Subcutaneous abdominal adipose tissue (tissue), 5 donors: ENCODE results near the gene HTR3E.

Source experiments
- H3K27ac ChIP-seq: one replicate; pipeline ENCODE4 v1.7.0; 2013; ENCODE audit warnings: low read depth, mild to moderate bottlenecking, inconsistent platforms, low read length, moderate library complexity
- H3K27me3 ChIP-seq, 5 donors: one replicate each; pipeline ENCODE4 v1.7.0; 2013; ENCODE audit warnings: low read length in 5 of 5, inconsistent platforms in 1 of 5; ENCODE audit not compliant: control insufficient read depth in 5 of 5, insufficient read depth in 4 of 5
- H3K36me3 ChIP-seq, 5 donors: one replicate each; pipeline ENCODE4 v1.7.0; 2013; ENCODE audit warnings: low read length in 5 of 5; ENCODE audit not compliant: control insufficient read depth in 5 of 5, insufficient read depth in 5 of 5
- H3K4me1 ChIP-seq, 5 donors: one replicate each; pipeline ENCODE4 v1.7.0; 2013; ENCODE audit warnings: low read length in 5 of 5, mild to moderate bottlenecking in 3 of 5, moderate library complexity in 1 of 5; ENCODE audit not compliant: control insufficient read depth in 5 of 5, insufficient read depth in 5 of 5
- H3K4me3 ChIP-seq, 5 donors: one replicate each; pipeline ENCODE4 v1.7.0; 2013; ENCODE audit warnings: low read length in 5 of 5, low read depth in 1 of 5
- H3K9ac ChIP-seq, 5 donors: one replicate each; pipeline ENCODE4 v1.7.0; 2013; ENCODE audit warnings: low read length in 5 of 5, mild to moderate bottlenecking in 4 of 5, moderate library complexity in 3 of 5
- H3K9me3 ChIP-seq, 5 donors: one replicate each; pipeline ENCODE4 v1.7.0; 2013; ENCODE audit warnings: low read length in 5 of 5; ENCODE audit not compliant: control insufficient read depth in 5 of 5
- donor health status: healthy.
- donor health status: healthy.
- donor health status: healthy.
- donor health status: healthy.
- donor health status: healthy.

The HTR3E gene

DNA sequence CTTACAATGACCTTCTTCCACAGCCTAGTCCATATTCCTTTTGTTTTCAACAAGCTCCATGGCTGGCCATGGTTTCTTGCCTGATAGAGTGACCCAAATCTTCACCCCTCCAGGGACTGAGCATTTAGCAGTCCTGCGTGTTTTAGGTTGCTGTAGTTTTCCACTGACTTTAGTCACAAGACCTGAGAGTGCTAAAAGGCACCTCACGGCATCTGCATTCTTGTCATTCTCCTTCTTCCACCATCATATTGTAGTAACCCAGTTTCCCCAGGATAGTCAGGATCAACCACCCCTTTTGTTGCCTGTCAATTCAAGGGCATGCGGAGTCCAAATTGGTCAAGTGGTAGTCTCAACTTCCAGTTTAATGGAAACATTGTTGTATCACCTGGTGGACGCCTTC is 23.2 kb upstream of the HTR3E start:
- no peak overlapping the region for H3K4me3 ChIP-seq
- H3K27ac ChIP-seq = no peak overlapping the region
- no peaks in the 10 kb centered on the region for H3K9me3 ChIP-seq

DNA sequence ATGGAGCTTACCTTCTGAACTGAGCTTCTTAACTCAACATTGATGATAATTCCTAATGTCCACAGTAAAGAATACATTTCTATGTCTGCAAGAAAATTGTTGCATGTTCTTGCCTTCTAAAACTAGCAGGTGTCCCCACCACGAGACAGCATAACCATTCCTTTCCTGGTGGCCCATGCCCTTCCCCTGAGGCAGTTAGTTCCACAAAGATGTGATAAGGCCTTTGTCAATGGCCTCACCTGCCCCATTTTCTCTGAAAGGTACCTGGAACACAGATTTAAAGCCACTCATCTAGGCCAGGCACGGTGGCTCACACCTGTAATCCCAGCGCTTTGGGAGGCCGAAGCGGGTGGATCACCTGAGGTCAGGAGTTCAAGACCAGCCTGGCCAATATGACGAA is 21.0 kb upstream of the HTR3E start:
- H3K9me3 ChIP-seq = no peaks in the 10 kb centered on the region
- no peak overlapping the region for H3K4me3 ChIP-seq
- no peaks in the 10 kb centered on the region for H3K36me3 ChIP-seq
- H3K27me3 ChIP-seq = no peaks in the 10 kb centered on the region
- no peak overlapping the region for H3K9ac ChIP-seq
- no peaks in the 10 kb centered on the region for H3K4me1 ChIP-seq
- no peak overlapping the region for H3K27ac ChIP-seq

More for the DNA sequence above, 23.2 kb upstream of the HTR3E start:
- no peaks in the 10 kb centered on the region for H3K36me3 ChIP-seq
- H3K27me3 ChIP-seq = no peaks in the 10 kb centered on the region
- H3K9ac ChIP-seq = no peak overlapping the region
- H3K4me1 ChIP-seq = no peaks in the 10 kb centered on the region

DNA sequence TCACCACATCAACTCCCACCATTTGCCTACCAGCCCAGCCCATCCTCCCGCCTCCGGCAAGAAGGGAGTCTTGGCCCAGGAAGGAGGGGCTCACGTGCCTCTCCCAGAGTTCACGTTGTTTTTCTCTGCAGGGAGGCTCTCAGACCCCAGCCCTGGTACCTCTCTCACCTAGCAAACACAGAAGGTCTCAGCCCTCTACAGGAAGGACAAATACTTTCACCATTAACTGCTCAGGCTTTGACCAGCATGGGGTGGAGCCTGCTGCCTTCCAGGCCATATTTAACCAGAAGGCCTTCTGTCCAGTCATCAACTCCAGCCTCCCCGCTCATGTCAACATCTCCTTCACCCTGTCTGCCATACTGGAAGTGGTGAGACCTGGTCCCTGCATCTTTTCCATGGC is 19.0 kb upstream of the HTR3E start:
- Histone ChIP-seq H3K9ac (no peak overlapping the region), H3K4me1 (no peaks in the 10 kb centered on the region), H3K27me3 (no peaks in the 10 kb centered on the region), H3K9me3 (no peaks in the 10 kb centered on the region), H3K36me3 (no peaks in the 10 kb centered on the region), H3K27ac (no peak overlapping the region), H3K4me3 (no peak overlapping the region)

DNA sequence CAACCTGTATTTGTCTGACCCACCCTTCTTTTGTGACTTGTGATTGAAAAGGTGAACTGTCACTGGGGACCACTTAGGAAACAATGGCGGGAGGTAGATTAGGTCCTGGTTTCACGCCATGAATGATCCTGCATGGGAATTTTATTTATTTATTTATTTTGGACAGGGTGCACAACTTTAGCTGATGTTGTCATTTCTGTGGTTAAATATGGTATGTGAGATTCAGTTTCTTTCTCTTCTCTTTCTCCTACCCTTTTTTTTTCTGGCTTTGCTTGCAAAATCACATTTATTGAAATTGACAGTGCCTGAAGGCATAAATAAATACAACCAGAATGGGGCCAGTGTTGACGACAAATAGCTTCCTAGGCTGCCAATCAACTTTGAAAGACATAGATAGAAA is 18.0 kb upstream of the HTR3E start:
- Histone ChIP-seq H3K4me3 (no peak overlapping the region), H3K4me1 (no peaks in the 10 kb centered on the region), H3K36me3 (no peaks in the 10 kb centered on the region), H3K9ac (no peak overlapping the region), H3K9me3 (no peaks in the 10 kb centered on the region), H3K27ac (no peak overlapping the region), H3K27me3 (no peaks in the 10 kb centered on the region)

DNA sequence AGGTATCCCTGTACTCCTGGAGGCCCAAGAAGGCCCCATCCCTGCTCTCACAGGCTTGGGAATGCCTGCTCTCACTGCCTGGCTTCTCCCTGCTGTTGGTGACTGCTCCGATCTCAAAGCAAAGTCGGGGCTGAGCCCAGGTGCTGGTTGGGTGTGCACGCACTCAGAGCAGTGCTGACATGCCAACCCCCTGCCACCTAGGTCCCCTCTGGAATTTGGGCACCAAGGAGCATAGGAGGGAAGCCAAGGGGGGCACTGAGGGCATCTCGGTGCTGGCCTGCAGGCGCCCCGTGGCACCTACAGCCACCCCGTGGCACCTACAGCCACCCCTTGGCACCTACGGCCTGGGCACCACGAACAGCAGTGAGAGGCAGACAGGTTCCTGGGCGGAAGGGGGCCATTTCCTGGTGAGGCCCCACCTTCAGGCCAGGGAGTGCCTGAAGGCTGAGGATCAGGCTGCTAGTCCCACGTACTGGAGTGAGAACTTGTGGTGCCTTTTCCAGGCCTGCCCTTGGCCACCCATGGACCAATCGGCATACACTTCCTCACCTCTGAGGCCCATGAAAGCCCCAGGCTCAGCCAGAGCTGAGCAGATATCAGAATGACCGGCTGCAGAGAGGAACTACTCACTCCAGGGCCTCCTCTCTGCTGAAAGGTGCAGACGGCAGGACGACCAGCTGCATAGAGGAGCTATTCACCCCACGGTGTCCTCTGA is 15.6 kb upstream of the HTR3E start:
- Histone ChIP-seq H3K4me1 (no peaks in the 10 kb centered on the region), H3K9me3 (peaks cover 0 to 6% (median 0%) of the 10 kb centered on the region in 5 donors), H3K9ac (no peak overlapping the region), H3K27me3 (no peaks in the 10 kb centered on the region), H3K27ac (no peak overlapping the region), H3K36me3 (no peaks in the 10 kb centered on the region), H3K4me3 (no peak overlapping the region)

DNA sequence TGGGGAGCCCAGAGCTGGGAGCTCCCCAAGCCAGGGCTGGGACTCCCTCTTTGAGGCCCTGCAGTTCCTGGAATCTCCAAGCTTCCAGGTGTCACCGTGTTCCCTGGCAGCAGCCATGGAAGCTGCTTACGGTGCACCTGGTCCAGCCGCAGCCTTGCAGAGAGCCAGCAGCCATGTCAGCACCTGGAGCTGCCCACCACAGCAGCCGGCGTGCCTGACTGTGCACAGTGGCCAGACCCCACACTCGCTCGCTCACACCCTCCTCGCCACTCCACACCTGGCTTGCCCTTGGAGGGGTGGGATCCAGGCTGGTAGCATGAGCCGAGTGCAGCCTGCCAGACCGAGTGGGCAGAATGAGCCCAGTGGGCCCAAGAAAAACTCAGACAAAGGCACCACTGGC is 14.8 kb upstream of the HTR3E start:
- H3K4me3 ChIP-seq = no peak overlapping the region
- no peaks in the 10 kb centered on the region for H3K4me1 ChIP-seq
- peaks cover 0 to 6% (median 0%) of the 10 kb centered on the region in 5 donors for H3K9me3 ChIP-seq

DNA sequence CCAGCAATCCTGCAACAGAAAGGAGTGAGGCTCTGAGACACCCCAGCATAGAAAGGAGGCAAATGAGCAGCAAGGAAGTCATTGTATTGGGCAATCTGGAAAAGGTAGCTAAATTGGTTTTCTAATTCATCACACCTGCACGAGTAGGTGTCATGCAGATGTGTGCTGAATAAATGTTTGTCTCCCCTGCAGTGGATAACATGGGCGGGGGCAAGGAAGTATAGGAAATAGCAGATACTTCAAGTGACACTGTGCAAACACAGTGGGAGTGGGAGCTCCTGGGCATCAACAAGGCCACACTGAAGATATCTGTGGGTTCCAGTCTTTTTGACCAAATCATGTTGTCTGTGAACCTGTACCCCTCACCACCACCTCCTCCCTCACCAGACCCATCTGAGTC is 14.4 kb upstream of the HTR3E start:
- Histone ChIP-seq H3K27me3 (no peaks in the 10 kb centered on the region), H3K27ac (no peak overlapping the region)

More for the DNA sequence above, 14.8 kb upstream of the HTR3E start:
- Histone ChIP-seq H3K27me3 (no peaks in the 10 kb centered on the region), H3K9ac (no peak overlapping the region), H3K27ac (no peak overlapping the region), H3K36me3 (no peaks in the 10 kb centered on the region)

DNA sequence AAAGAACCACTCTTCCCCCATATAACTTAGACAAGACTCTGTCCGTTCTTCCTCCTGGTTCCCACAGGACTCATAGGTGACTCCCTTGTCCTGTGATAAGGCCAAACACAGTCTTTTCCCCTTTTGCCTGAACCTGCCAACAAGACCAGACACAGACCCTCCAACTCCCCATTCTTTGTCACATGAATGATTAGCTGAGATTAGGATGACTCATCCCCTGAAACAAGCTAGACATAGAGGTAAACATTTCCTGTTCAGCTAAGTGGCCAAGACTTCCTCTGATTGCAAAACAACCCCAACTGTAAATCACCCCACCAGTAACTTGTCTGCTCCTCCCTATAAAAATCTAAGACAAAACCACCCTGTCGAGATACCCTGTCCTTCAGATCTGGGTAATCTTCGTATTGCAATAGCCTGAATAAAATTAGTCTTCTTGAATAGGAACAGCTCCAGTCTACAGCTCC is 11.4 kb upstream of the HTR3E start:
- no peak overlapping the region for H3K9ac ChIP-seq

More for the DNA sequence above, 14.4 kb upstream of the HTR3E start:
- no peaks in the 10 kb centered on the region for H3K36me3 ChIP-seq
- H3K4me3 ChIP-seq = no peak overlapping the region
- H3K4me1 ChIP-seq = no peaks in the 10 kb centered on the region
- H3K9me3 ChIP-seq = peaks cover 0 to 6% (median 0%) of the 10 kb centered on the region in 5 donors
- H3K9ac ChIP-seq = no peak overlapping the region

DNA sequence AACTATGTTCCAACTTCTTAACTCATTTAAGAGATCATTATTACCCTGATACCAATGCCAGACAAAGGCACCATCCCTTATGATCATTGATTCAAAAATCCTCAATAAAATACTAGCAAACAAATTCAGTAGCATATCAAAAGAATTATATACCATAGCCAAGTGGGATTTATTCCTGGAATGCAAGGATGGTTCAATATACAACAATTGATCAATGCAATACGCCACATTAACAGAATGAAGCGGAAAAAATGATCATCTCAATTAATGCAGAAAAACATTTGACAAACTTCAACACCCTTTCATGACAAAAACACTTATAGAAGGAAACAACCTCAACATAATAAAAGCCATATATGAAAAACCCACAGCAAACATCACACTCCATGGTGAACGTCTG is 4.7 kb upstream of the HTR3E start:
- no peak overlapping the region for H3K4me3 ChIP-seq

More for the DNA sequence above, 11.4 kb upstream of the HTR3E start:
- Histone ChIP-seq H3K4me1 (no peaks in the 10 kb centered on the region), H3K9me3 (peaks cover 0 to 6% (median 0%) of the 10 kb centered on the region in 5 donors), H3K36me3 (no peaks in the 10 kb centered on the region), H3K27me3 (no peaks in the 10 kb centered on the region), H3K27ac (no peak overlapping the region), H3K4me3 (no peak overlapping the region)

DNA sequence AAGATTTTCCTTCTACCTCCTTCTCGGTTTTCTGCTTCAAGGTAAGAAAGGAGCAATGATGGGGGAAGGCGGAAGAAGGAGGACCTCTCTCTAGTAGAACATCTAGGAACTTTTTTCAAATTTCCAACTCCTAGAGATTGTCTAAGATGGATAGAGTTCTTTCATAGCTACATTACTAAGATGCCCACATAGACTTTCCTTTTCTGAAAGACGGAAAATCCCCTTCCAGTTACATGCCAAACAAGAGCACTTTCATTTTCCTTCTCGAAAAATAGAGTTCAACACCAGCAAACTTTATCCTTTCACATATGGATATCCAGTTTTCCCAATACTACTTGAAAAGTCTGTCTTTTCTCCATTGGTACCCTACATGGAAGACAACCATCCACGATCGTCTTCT is 692 bp downstream of the HTR3E start:
- no peak overlapping the region for H3K27ac ChIP-seq
- H3K9me3 ChIP-seq = peaks cover 0 to 4% (median 0%) of the 10 kb centered on the region in 5 donors
- H3K27me3 ChIP-seq = no peaks in the 10 kb centered on the region
- no peak overlapping the region for H3K4me3 ChIP-seq
- H3K9ac ChIP-seq = no peak overlapping the region
- H3K4me1 ChIP-seq = no peaks in the 10 kb centered on the region
- no peaks in the 10 kb centered on the region for H3K36me3 ChIP-seq

More for the DNA sequence above, 4.7 kb upstream of the HTR3E start:
- Histone ChIP-seq H3K9ac (no peak overlapping the region), H3K9me3 (peaks cover 3 to 14% (median 5%) of the 10 kb centered on the region in 5 donors), H3K27me3 (no peaks in the 10 kb centered on the region), H3K36me3 (no peaks in the 10 kb centered on the region), H3K27ac (no peak overlapping the region), H3K4me1 (no peaks in the 10 kb centered on the region)
